ENCODE measurements around the gene MGA. TPM values are rescaled to one million over a fixed set of nuclear protein-coding genes. Genes with fewer than 3 reads are reported as not detected.

Gene MGA
- polyA plus RNA-seq, 6 donors from 2014 or later, result 2.2 to 30.3 (median 16.9) TPM

- H3K4me3 Mint-ChIP-seq, result no peak overlapping the region
- peaks cover 10 to 26% (median 17%) of the 10 kb centered on the region in 3 donors for H3K4me1 Mint-ChIP-seq
- no peaks in the 10 kb centered on the region for H3K27me3 Mint-ChIP-seq
- no peak overlapping the region for H3K27ac Mint-ChIP-seq
- ATAC-seq (ENCODE audit: low read depth in 2 of 2), result no peak
- H3K9me3 Mint-ChIP-seq, result no peaks in the 10 kb centered on the region
- H3K36me3 Mint-ChIP-seq, result peaks cover 0 to 14% of the 10 kb centered on the region in 2 donors
- DNase-seq, result no peak
These were observed 150.6 kb downstream of the MGA start for GRCh38 chr15:41810651-41811431.

GRCh38 chr15:41811432-41812195 lies 151.4 kb downstream of the MGA start:
- peak; percentile 71 for DNase-seq
- H3K27me3 Mint-ChIP-seq, result no peaks in the 10 kb centered on the region
- H3K9me3 Mint-ChIP-seq, result no peaks in the 10 kb centered on the region
- peaks cover 10 to 26% (median 17%) of the 10 kb centered on the region in 3 donors for H3K4me1 Mint-ChIP-seq
- ATAC-seq (ENCODE audit: low read depth in 2 of 2), result peak; percentile 87 to 94
- H3K4me3 Mint-ChIP-seq, result no peak overlapping the region
- H3K27ac Mint-ChIP-seq, result peak overlapping the region in 1 of 6 donors; percentile 22
- peaks cover 0 to 16% of the 10 kb centered on the region in 2 donors for H3K36me3 Mint-ChIP-seq

- H3K27ac Mint-ChIP-seq, result no peak overlapping the region
- H3K9me3 Mint-ChIP-seq, result no peaks in the 10 kb centered on the region
- H3K36me3 Mint-ChIP-seq, result peaks cover 0 to 16% of the 10 kb centered on the region in 2 donors
- no peak for DNase-seq
- H3K4me3 Mint-ChIP-seq, result no peak overlapping the region
- H3K4me1 Mint-ChIP-seq, result peaks cover 10 to 26% (median 17%) of the 10 kb centered on the region in 3 donors
- ATAC-seq (ENCODE audit: low read depth in 2 of 2), result no peak
- no peaks in the 10 kb centered on the region for H3K27me3 Mint-ChIP-seq
These were observed 152.7 kb downstream of the MGA start for GRCh38 chr15:41812820-41813375.

- H3K27ac Mint-ChIP-seq, result peak overlapping the region in 1 of 6 donors; percentile 48
- peaks cover 0 to 16% of the 10 kb centered on the region in 2 donors for H3K36me3 Mint-ChIP-seq
- no peak overlapping the region for H3K4me3 Mint-ChIP-seq
- H3K4me1 Mint-ChIP-seq, result peaks cover 10 to 26% (median 17%) of the 10 kb centered on the region in 3 donors
- no peaks in the 10 kb centered on the region for H3K27me3 Mint-ChIP-seq
- ATAC-seq (ENCODE audit: low read depth in 2 of 2), result no peak
- DNase-seq, result no peak
- no peaks in the 10 kb centered on the region for H3K9me3 Mint-ChIP-seq
These were observed 153.2 kb downstream of the MGA start for GRCh38 chr15:41813426-41813825.

- Mint-ChIP-seq H3K4me1 (peaks cover 6 to 22% (median 9%) of the 10 kb centered on the region in 3 donors), H3K27me3 (no peaks in the 10 kb centered on the region), H3K9me3 (no peaks in the 10 kb centered on the region), H3K27ac (no peak overlapping the region), H3K4me3 (peak overlapping the region in 1 of 8 donors; percentile 30), H3K36me3 (peaks cover 10 to 16% of the 10 kb centered on the region in 2 donors)
- ATAC-seq (ENCODE audit: low read depth in 2 of 2) (no peak), DNase-seq (no peak)
These were observed 154.3 kb downstream of the MGA start for GRCh38 chr15:41814534-41814933.

GRCh38 chr15:41816788-41817187 lies 156.6 kb downstream of the MGA start:
- H3K27me3 Mint-ChIP-seq, result no peaks in the 10 kb centered on the region

GRCh38 chr15:41817327-41817726 lies 157.1 kb downstream of the MGA start:
- H3K4me3 Mint-ChIP-seq, result no peak overlapping the region
- no peaks in the 10 kb centered on the region for H3K9me3 Mint-ChIP-seq
- H3K36me3 Mint-ChIP-seq, result peaks cover 14 to 16% of the 10 kb centered on the region in 2 donors
- H3K27ac Mint-ChIP-seq, result peak overlapping the region in 1 of 6 donors; percentile 82
- no peaks in the 10 kb centered on the region for H3K27me3 Mint-ChIP-seq
- no peak for DNase-seq
- no peaks in the 10 kb centered on the region for H3K4me1 Mint-ChIP-seq
- no peak for ATAC-seq (ENCODE audit: low read depth in 2 of 2)

More at GRCh38 chr15:41816788-41817187, 156.6 kb downstream of the MGA start:
- ATAC-seq (ENCODE audit: low read depth in 2 of 2) (no peak), DNase-seq (no peak)
- no peak overlapping the region for H3K4me3 Mint-ChIP-seq
- H3K36me3 Mint-ChIP-seq, result peaks cover 14 to 16% of the 10 kb centered on the region in 2 donors
- no peaks in the 10 kb centered on the region for H3K4me1 Mint-ChIP-seq
- no peak overlapping the region for H3K27ac Mint-ChIP-seq
- H3K9me3 Mint-ChIP-seq, result no peaks in the 10 kb centered on the region

GRCh38 chr15:41817781-41818180 lies 157.6 kb downstream of the MGA start:
- no peaks in the 10 kb centered on the region for H3K4me1 Mint-ChIP-seq
- ATAC-seq (ENCODE audit: low read depth in 2 of 2), result no peak
- no peak for DNase-seq
- no peaks in the 10 kb centered on the region for H3K27me3 Mint-ChIP-seq
- no peak overlapping the region for H3K27ac Mint-ChIP-seq
- no peaks in the 10 kb centered on the region for H3K9me3 Mint-ChIP-seq
- no peak overlapping the region for H3K4me3 Mint-ChIP-seq
- H3K36me3 Mint-ChIP-seq, result peaks cover 14 to 16% of the 10 kb centered on the region in 2 donors

GRCh38 chr15:41819455-41820050 lies 159.3 kb downstream of the MGA start:
- Mint-ChIP-seq H3K27me3 (no peaks in the 10 kb centered on the region), H3K36me3 (peaks cover 6 to 14% of the 10 kb centered on the region in 2 donors), H3K4me1 (no peaks in the 10 kb centered on the region), H3K27ac (no peak overlapping the region), H3K4me3 (no peak overlapping the region), H3K9me3 (no peaks in the 10 kb centered on the region)
- ATAC-seq (ENCODE audit: low read depth in 2 of 2), result no peak
- DNase-seq, result no peak

- H3K27ac Mint-ChIP-seq, result peak overlapping the region in 1 of 6 donors; percentile 44
- peaks cover 2 to 14% of the 10 kb centered on the region in 2 donors for H3K36me3 Mint-ChIP-seq
These were observed 160.7 kb downstream of the MGA start for GRCh38 chr15:41820791-41821423.

GRCh38 chr15:41821831-41822230 lies 161.6 kb downstream of the MGA start:
- no peak overlapping the region for H3K4me3 Mint-ChIP-seq
- H3K9me3 Mint-ChIP-seq, result no peaks in the 10 kb centered on the region
- DNase-seq (no peak), ATAC-seq (ENCODE audit: low read depth in 2 of 2) (no peak)
- no peaks in the 10 kb centered on the region for H3K27me3 Mint-ChIP-seq
- peaks cover 0 to 14% of the 10 kb centered on the region in 2 donors for H3K36me3 Mint-ChIP-seq
- peaks cover 0 to 4% (median 2%) of the 10 kb centered on the region in 3 donors for H3K4me1 Mint-ChIP-seq
- H3K27ac Mint-ChIP-seq, result no peak overlapping the region

More at GRCh38 chr15:41820791-41821423, 160.7 kb downstream of the MGA start:
- no peaks in the 10 kb centered on the region for H3K27me3 Mint-ChIP-seq
- H3K4me1 Mint-ChIP-seq, result no peaks in the 10 kb centered on the region
- DNase-seq (no peak), ATAC-seq (ENCODE audit: low read depth in 2 of 2) (no peak)
- H3K9me3 Mint-ChIP-seq, result no peaks in the 10 kb centered on the region
- no peak overlapping the region for H3K4me3 Mint-ChIP-seq

- no peak for DNase-seq
- Mint-ChIP-seq H3K9me3 (no peaks in the 10 kb centered on the region), H3K4me1 (peaks cover 0 to 4% (median 2%) of the 10 kb centered on the region in 3 donors), H3K36me3 (peaks cover 0 to 14% of the 10 kb centered on the region in 2 donors), H3K27ac (no peak overlapping the region), H3K4me3 (no peak overlapping the region), H3K27me3 (no peaks in the 10 kb centered on the region)
- no peak for ATAC-seq (ENCODE audit: low read depth in 2 of 2)
These were observed 162.3 kb downstream of the MGA start for GRCh38 chr15:41822471-41822870.

Data from naive B cell (primary cell).